ENCODE data around the gene TC2N. TPM values are rescaled to one million over a fixed set of nuclear protein-coding genes. Genes with fewer than 3 reads are reported as not detected.

Gene TC2N
- total RNA-seq, 2 donors from 2014 or later, result 3.9 to 12.5 TPM

DNA sequence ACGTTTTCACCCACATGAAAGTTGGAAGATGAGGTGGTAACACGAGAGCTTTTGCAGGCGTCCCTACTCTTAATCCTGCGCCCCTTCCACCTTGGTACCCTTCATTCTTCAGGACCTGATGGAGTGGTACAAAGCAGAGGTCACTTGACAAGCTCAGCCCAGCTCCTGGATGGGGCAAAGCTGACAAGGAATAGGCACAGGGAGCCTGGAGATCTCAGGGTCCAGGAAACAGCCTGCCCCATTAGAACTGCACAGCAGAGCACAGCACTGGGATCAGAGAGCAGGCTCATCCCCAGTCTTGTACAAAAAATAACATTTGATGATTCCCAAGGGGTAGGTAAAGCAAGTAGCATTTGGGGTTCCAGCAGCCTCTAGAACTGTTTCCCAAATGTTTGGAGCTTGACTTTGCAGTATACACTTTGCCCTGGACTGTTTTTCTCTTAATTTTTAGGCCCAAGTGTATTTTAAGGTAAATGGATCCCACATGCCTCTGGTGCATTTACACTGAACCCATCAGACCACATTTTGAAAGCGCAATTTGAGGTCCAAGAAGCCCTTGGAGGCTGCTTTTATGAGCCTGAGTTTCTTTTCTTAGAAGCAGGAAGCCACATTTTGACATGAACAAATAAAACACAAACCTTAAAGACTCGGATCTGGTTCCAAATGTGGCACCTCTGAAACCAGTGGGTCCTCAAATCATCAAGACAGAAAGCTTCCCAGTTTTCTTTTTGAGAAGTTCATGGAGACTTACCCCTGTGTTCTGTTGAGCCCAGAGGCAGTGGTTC is 633 bp downstream of the TC2N start:
- Histone ChIP-seq H3K27me3 (no peaks in the 10 kb centered on the region), H3K4me1 (peaks cover 0 to under 1% of the 10 kb centered on the region in 2 donors), H3K36me3 (peaks cover 30% of the 10 kb centered on the region), H3K4me3 (no peak overlapping the region), H3K9me3 (peaks cover 0 to 4% of the 10 kb centered on the region in 2 donors), H3K27ac (no peak overlapping the region)
- DNase-seq (ENCODE audit: low spot score), result no peak
- TF ChIP-seq, protein P1, sequence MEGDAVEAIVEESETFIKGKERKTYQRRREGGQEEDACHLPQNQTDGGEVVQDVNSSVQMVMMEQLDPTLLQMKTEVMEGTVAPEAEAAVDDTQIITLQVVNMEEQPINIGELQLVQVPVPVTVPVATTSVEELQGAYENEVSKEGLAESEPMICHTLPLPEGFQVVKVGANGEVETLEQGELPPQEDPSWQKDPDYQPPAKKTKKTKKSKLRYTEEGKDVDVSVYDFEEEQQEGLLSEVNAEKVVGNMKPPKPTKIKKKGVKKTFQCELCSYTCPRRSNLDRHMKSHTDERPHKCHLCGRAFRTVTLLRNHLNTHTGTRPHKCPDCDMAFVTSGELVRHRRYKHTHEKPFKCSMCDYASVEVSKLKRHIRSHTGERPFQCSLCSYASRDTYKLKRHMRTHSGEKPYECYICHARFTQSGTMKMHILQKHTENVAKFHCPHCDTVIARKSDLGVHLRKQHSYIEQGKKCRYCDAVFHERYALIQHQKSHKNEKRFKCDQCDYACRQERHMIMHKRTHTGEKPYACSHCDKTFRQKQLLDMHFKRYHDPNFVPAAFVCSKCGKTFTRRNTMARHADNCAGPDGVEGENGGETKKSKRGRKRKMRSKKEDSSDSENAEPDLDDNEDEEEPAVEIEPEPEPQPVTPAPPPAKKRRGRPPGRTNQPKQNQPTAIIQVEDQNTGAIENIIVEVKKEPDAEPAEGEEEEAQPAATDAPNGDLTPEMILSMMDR (IDR thresholded peaks at IDR 0.05), result no peak

DNA sequence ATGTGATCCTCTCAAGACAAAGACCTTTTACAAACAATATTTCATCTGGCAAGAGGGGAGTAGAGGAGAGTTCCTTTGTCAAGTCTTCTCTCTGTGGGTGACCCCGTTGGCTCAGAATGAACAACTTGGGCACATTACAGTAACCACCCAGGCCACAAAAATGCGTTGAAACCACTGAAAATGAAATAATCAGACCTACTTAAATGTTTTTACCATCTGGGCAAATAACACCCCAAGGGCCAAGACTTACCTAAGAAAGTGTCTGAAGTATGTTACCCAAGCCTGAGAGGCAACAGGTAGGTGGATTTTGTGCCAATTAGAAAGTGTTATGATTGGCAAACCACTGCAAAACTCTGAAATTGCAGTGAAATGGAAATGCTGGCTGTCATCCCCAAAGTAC is 1.3 kb downstream of the TC2N start:
- H3K27ac ChIP-seq, result no peak overlapping the region
- H3K9me3 ChIP-seq, result peaks cover 0 to 4% of the 10 kb centered on the region in 2 donors
- H3K4me1 ChIP-seq, result no peaks in the 10 kb centered on the region
- no peak for DNase-seq (ENCODE audit: low spot score)
- H3K4me3 ChIP-seq, result no peak overlapping the region
- no peaks in the 10 kb centered on the region for H3K27me3 ChIP-seq
- H3K36me3 ChIP-seq, result peaks cover 30% of the 10 kb centered on the region
- TF ChIP-seq, protein P1 (IDR thresholded peaks at IDR 0.05), result no peak

DNA sequence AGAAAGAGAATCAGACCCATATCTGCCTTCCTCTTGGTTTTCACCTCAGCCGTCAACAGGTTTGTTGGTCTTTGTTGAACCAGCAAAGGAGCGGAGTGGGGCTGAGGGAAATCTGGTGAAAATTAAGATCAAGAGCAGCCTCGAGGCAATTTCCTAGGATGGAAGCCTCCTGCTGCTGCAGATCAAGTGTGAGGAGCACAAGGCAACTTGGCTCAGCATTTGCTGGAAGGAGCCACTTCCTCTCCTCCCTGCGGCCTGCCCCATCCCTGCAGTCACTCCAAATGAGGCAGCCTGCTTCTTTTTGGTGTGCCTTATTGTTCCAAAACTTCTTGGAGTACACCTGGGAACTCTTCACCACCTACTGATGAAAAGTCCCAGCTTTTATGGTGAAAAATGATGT is 4.9 kb downstream of the TC2N start:
- Histone ChIP-seq H3K27me3 (no peaks in the 10 kb centered on the region), H3K36me3 (peaks cover 3% of the 10 kb centered on the region), H3K4me1 (no peaks in the 10 kb centered on the region), H3K4me3 (no peak overlapping the region), H3K9me3 (no peaks in the 10 kb centered on the region), H3K27ac (no peak overlapping the region)
- DNase-seq (ENCODE audit: low spot score), result no peak
- TF ChIP-seq, protein P1 (IDR thresholded peaks at IDR 0.05), result no peak

DNA sequence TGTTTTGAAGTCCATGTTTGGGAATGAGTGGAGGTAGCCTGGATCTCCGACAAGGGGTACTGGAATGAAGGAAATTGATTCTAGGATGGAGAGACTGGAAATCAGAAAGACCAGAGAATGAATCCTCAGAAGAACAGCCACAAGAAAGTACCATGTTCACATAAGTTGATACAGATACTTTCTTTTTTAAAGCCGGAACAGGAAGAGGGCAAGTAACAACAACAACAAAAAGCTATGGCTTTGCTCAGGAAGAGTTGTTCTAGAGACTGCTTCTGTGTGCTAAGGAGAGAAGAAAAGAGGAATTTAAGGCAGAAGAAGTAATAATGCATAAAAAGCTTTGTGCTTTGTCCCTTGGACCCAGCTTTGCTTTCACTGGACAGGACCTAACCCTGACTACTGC is 6.2 kb downstream of the TC2N start:
- Histone ChIP-seq H3K9me3 (no peaks in the 10 kb centered on the region), H3K4me1 (no peaks in the 10 kb centered on the region), H3K36me3 (no peaks in the 10 kb centered on the region), H3K27ac (no peak overlapping the region), H3K4me3 (no peak overlapping the region), H3K27me3 (no peaks in the 10 kb centered on the region)
- TF ChIP-seq, protein P1 (IDR thresholded peaks at IDR 0.05), result no peak
- DNase-seq (ENCODE audit: low spot score), result no peak

DNA sequence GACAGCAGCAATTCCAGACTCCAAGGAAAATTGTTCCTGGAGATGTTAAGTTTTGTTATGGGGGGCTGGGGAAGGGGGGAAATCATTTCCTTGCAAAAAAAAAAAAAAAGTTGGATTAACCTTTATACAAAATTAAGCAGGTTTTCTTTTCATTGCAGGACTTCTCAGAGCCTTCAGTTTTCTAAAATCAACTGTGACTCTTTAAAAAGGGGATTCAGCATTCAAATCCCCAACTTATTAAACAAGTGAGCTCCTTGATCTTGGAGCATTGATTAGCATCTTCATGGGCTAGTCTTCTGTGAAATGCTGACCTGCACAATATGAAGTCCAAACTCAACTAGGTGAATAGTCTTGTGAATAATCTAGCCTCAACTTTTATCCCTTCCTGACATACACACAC is 7.1 kb downstream of the TC2N start:
- TF ChIP-seq, protein P1 (IDR thresholded peaks at IDR 0.05), result no peak
- Histone ChIP-seq H3K36me3 (no peaks in the 10 kb centered on the region), H3K27ac (no peak overlapping the region), H3K9me3 (no peaks in the 10 kb centered on the region), H3K4me1 (no peaks in the 10 kb centered on the region), H3K27me3 (no peaks in the 10 kb centered on the region), H3K4me3 (no peak overlapping the region)
- DNase-seq (ENCODE audit: low spot score), result no peak
